KMS-11 (cell line): ENCODE data around the gene PAPPA2.

ENCODE experiments used
- H2AFZ ChIP-seq: fragments of 200-600 bp; sonication (generic); 2 replicates; pipeline ENCODE4 v1.6.1; 2016; ENCODE audit warnings: antibody characterized with exemption, mixed run types, low read depth
- H3K27ac ChIP-seq: fragments of 200-600 bp; sonication (generic); 2 replicates; pipeline ENCODE4 v1.6.1; 2016; ENCODE audit warnings: mild to moderate bottlenecking, mixed run types
- H3K27me3 ChIP-seq: fragments of 200-600 bp; sonication (generic); 2 replicates; pipeline ENCODE4 v1.6.1; 2017; ENCODE audit warnings: mild to moderate bottlenecking, low read depth, mixed run types, moderate library complexity; ENCODE audit not compliant: insufficient read depth
- H3K36me3 ChIP-seq: fragments of 200-600 bp; sonication (generic); 2 replicates; pipeline ENCODE4 v1.6.1; 2017; ENCODE audit warnings: mild to moderate bottlenecking, mixed run types; ENCODE audit not compliant: insufficient read depth
- H3K4me1 ChIP-seq: fragments of 200-600 bp; sonication (generic); 2 replicates; pipeline ENCODE4 v1.6.1; 2016; ENCODE audit warnings: mild to moderate bottlenecking, low read depth, mixed run types; ENCODE audit not compliant: poor library complexity, severe bottlenecking
- H3K4me2 ChIP-seq: fragments of 200-600 bp; sonication (generic); 2 replicates; pipeline ENCODE4 v1.7.0; 2016; ENCODE audit warnings: mild to moderate bottlenecking, mixed run types
- H3K4me3 ChIP-seq: fragments of 200-600 bp; sonication (generic); IDR thresholded peaks from 2 replicates; pipeline ENCODE4 v1.6.1; 2017; ENCODE audit warnings: low read depth, low read length, mixed read lengths; ENCODE audit not compliant: insufficient read depth
- H3K79me2 ChIP-seq: fragments of 200-600 bp; sonication (generic); 2 replicates; pipeline ENCODE4 v1.6.1; 2016; ENCODE audit warnings: low read depth, mixed run types; ENCODE audit not compliant: insufficient read depth
- H3K9ac ChIP-seq: fragments of 200-600 bp; sonication (generic); 2 replicates; pipeline ENCODE4 v1.6.1; 2016; ENCODE audit warnings: mild to moderate bottlenecking, mixed run types
- H4K20me1 ChIP-seq: fragments of 200-600 bp; sonication (generic); 2 replicates; pipeline ENCODE4 v1.6.1; 2016; ENCODE audit warnings: mild to moderate bottlenecking, mixed run types; ENCODE audit not compliant: insufficient read depth
- CTCF ChIP-seq: fragments of 200-600 bp; sonication (generic); conservative IDR thresholded peaks from 2 replicates; pipeline ENCODE4 v1.6.1; 2017; ENCODE audit warnings: low read depth, mild to moderate bottlenecking, antibody characterized with exemption, low read length, moderate library complexity, mixed read lengths

Gene PAPPA2

GRCh38 chr1:176820391-176821031 is 357.5 kb downstream of the PAPPA2 start:
- TF ChIP-seq CTCF = no peak
- Histone ChIP-seq H2AFZ (no peak overlapping the region), H3K36me3 (no peaks in the 10 kb centered on the region), H3K27me3 (no peaks in the 10 kb centered on the region), H3K4me1 (no peaks in the 10 kb centered on the region), H3K4me3 (no peak overlapping the region), H3K4me2 (no peak overlapping the region), H4K20me1 (no peaks in the 10 kb centered on the region), H3K27ac (no peak overlapping the region), H3K9ac (no peak overlapping the region), H3K79me2 (no peaks in the 10 kb centered on the region)

GRCh38 chr1:176826265-176826664 is 363.3 kb downstream of the PAPPA2 start:
- Histone ChIP-seq H3K79me2 (no peaks in the 10 kb centered on the region), H3K4me2 (no peak overlapping the region), H3K4me3 (no peak overlapping the region), H3K36me3 (no peaks in the 10 kb centered on the region), H2AFZ (no peak overlapping the region), H3K4me1 (no peaks in the 10 kb centered on the region), H3K9ac (no peak overlapping the region), H3K27me3 (no peaks in the 10 kb centered on the region), H4K20me1 (no peaks in the 10 kb centered on the region), H3K27ac (no peak overlapping the region)
- no peak for TF ChIP-seq CTCF

DNA sequence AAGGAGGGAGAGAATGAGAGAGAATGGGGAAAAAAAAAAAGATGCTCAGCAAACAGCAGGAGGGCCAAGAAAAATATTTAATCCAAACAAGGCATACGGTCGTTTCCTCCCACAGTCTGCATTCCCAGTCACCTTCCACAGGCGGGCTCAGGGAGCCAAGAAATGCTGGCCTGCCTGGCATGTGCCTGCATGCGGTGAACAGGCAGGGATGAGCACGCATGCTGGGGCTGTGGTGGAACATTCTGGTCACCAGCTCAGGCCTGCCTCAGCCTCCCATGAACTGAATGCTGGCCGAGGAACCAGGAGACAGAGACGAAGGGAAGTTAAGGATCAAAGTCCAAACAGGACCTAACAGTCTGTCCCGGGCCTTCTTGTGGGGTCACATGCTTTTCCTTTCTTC is 366.3 kb downstream of the PAPPA2 start:
- no peak overlapping the region for H3K27ac ChIP-seq
- H3K4me2 ChIP-seq = no peak overlapping the region
- no peak overlapping the region for H2AFZ ChIP-seq
- no peak for TF ChIP-seq CTCF
- H3K27me3 ChIP-seq = no peaks in the 10 kb centered on the region
- H4K20me1 ChIP-seq = no peaks in the 10 kb centered on the region
- no peaks in the 10 kb centered on the region for H3K79me2 ChIP-seq
- H3K4me3 ChIP-seq = no peak overlapping the region
- H3K4me1 ChIP-seq = no peaks in the 10 kb centered on the region
- no peak overlapping the region for H3K9ac ChIP-seq
- no peaks in the 10 kb centered on the region for H3K36me3 ChIP-seq

- no peaks in the 10 kb centered on the region for H3K36me3 ChIP-seq
- no peak overlapping the region for H3K4me2 ChIP-seq
- no peak overlapping the region for H2AFZ ChIP-seq
- H3K27me3 ChIP-seq = no peaks in the 10 kb centered on the region
- H4K20me1 ChIP-seq = no peaks in the 10 kb centered on the region
- H3K27ac ChIP-seq = no peak overlapping the region
- no peak overlapping the region for H3K4me3 ChIP-seq
- H3K79me2 ChIP-seq = no peaks in the 10 kb centered on the region
- no peak overlapping the region for H3K9ac ChIP-seq
- TF ChIP-seq CTCF = no peak
- H3K4me1 ChIP-seq = no peaks in the 10 kb centered on the region
Observed at GRCh38 chr1:176831150-176831549, 368.2 kb downstream of the PAPPA2 start.
